ENCODE results near the gene DNHD1.
A peak's percentile ranks its signal among the peaks of the same experiment; 100 is the strongest.
"Not testable (repeated sequence)": the region's sequence is repeated elsewhere in the genome, so short reads cannot be mapped to it uniquely, and the experiment has no call there.

The DNHD1 gene

DNA sequence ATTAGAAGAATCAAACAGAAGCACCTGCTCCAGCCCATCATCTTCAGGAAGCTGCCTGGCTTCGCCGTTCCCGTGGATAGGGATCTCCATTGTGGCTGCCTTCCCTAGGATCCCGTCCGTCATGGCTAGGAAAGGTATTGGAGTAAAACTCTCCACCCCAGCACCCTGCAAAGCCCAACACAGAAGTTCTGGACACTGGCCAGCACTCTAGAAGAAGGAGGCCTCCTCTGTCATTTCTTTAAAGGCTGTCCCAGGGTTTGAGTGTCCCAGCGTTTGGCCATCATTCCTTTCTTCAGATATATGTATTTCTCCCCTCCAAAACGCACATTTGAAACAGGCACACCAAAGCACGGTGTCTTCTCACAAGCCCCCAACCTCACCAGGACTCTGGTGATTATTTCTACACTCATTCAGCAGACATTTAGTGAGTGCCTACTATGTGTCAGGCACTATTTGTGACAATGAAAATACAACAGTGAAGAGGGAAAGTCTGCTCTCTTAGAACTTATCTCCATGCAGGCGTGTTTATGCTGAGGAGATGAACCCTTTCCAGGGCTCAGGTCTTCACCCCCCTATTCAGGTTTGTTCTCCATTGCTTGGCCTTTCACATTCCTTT lies 16.7 kb upstream of the DNHD1 start:
- DNase-seq, result no peak

DNA sequence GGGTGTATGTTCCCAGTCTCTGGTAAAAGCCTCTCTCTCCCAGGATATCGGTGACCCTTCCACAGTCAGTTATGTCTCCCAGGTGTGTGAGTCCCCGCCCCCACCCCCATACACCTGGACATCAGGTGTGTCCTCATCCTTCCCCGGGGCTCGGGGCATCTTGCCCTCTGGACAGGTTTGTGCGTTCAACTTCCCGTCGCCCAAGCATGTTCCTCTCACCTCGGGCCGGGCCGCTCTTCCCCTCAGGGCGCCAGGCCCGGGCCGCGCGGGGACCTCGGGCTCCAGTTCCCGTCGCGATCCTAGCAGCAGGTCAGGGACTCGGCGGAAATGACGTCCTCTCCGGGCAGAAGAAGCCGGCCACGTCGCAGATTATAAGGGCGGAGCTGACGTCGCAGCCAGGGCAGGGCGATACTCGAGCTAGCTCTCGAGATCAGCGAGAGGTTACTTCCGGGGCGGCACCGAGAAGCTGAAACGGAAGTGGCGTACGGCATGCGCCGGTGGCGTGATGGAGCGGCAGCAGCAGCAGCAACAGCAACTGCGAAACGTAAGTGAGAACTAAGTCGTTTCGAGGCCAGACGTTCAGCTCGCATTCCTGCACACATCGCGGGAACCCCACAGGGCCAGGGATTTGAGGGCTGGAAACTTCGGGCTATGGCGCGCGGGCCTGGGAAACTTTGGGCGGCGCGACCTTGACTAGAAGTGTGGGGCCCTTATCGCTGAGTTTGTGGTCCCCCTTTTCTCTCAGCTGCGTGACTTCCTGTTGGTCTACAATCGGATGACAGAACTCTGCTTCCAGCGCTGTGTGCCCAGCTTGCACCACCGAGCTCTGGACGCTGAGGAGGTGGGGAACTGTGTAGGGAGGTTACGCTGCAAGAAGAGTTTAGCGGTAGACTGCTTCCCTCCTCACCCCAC lies 15.8 kb upstream of the DNHD1 start, which contains the start of the genes ARFIP2 and TIMM10B:
Gene ARFIP2 (minus strand): TSS at position 320 of the 912 bp plus-strand sequence. CDS start 910 bp downstream, outside the sequence.
Gene TIMM10B (plus strand): TSS at position 490 of the 912 bp plus-strand sequence. CDS start 16 bp downstream, at position 506.
- DNase-seq, result peak; percentile 96 to 97

DNA sequence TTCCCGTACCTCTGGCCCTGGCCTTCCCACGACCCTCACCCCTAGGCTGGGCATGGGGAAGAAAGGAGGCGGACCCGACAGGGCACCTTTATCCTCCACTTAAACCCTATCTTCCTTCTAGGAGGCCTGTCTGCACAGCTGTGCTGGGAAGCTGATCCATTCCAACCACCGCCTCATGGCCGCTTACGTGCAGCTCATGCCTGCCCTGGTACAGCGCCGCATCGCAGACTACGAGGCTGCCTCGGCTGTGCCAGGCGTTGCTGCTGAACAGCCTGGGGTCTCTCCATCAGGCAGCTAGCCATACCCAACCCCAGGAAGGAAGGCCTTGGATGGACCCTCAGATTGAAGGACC lies 15.2 kb upstream of the DNHD1 start:
- DNase-seq, result no peak

DNA sequence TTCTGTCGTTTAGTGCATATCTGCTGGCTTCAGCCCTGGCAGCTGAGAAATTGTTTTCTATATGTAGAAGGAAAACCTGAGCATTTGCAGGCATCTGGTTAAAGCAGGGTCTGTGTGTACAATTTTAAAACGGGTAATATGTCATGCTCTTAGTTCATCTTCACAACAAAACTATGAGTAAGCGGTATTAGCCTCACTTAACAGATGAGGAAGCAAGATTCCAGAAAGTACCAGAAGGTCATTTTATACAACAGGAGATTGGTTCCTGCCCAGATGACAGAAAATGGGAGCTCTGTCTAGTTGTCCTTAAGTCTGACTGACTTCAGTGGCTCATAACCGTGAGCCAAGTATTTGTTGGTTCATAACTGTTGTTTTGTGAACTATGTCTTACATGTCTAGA lies 14.6 kb upstream of the DNHD1 start:
- DNase-seq, result no peak

DNA sequence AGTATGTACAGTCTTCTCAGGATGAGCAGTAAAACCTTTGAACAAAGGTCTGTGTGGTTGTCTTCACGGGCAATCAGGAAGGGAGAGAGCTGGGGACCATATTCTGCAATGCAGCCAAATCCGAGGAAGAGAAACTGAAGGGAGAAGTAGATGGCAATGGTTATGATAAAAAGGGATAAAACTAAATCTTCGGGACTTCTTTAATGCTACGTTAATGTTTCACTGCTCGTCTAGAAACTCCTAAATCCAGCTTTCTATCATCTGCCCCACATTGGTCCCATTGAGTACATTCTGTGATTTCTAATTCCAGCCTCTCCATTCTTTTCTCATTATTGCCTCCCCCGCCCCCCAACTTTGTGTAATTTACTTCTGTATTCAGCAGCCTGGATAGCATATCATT lies 14.1 kb upstream of the DNHD1 start:
- DNase-seq, result no peak

DNA sequence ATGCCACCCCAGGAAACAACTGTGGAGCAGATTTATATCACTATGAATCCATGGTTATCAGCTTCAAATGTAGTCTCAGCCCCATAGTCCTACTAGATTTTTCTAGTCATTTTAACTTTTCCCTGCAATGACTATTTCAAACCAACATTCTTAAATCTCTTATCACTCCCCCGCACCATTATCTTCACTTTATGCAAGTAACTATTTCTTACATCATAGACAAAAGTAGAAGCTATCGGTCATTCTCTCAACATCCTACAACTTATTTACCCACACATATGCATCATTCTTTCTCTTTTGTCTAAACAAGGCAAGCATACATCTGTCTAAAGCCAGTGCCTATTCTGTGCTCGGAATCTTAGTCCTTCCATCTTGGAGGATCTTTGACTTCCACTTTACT lies 11.4 kb upstream of the DNHD1 start:
- DNase-seq, result no peak

DNA sequence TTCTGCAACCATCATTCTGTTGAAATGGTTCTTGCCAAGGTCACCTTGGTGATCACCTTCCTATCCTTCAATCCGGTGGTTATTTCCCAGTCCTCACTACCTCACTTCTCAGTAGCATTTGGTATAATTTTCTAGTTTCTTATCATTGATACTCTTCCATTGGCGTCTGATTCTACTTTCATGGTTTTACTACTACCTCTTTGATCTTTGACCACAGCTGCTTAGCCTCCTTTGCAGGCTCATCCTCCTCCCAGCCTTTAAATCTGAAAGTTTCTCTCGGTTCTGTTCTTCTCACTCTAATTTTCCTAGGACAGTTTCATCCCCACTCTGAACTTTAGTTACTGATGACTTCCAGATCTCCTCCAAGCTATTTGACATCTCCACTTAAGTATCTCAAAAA lies 10.8 kb upstream of the DNHD1 start:
- no peak for DNase-seq

DNA sequence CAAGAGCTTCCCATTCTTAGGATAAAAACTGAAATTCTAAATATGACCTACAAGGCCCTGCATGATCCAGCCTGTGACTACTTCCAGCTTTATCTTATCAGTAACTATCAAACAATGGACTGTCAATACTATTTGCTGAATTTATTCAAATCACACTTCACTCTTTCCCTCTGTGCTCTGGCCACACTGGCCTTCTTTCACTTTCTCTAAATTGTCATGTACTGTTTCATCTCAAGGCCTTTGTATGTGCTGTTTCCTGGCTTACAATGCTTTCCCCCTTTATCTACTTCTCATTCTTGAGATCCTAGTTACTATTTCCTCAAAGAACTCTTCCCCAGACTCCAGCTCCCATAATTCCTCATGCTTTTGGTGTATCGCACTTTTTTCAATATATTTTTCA lies 10.1 kb upstream of the DNHD1 start:
- no peak for DNase-seq

DNA sequence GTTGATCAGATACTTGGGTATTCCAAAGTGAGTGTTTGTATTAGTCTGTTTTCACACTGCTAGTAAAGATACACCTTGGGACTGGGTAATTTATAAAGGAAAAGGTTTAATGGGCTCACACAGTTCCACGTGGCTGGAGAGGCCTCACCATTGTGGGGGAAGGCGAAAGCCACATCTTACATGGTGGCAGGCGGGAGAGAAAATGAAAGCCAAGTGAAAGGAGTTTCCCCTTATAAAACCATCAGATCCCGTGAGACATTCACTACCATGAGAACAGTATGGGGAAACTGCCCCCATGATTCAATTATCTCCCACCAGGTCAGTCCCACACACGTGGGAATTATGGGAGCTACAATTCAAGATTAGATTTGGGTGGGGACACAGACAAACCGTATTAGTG lies 8.7 kb upstream of the DNHD1 start:
- no peak for DNase-seq

DNA sequence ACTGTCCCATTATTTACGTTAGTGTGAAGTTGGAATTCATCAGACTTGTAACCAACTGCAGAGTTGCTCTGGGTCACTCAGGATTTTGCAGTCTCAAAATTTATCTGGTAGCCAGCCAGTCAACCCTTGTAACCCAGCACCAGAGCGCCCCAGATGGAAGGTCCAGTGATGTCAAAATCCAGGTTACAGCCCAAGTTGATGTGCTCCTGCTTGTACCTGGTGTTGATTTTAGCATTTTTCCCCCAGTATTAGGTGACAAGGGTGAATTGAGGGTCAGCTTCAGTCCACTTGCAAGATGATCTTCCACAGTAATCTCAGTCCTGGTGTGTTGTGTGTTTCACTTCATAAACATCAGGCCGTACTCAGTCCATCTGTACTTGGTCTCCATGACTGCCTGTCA lies 8.3 kb upstream of the DNHD1 start:
- DNase-seq, result no peak

DNA sequence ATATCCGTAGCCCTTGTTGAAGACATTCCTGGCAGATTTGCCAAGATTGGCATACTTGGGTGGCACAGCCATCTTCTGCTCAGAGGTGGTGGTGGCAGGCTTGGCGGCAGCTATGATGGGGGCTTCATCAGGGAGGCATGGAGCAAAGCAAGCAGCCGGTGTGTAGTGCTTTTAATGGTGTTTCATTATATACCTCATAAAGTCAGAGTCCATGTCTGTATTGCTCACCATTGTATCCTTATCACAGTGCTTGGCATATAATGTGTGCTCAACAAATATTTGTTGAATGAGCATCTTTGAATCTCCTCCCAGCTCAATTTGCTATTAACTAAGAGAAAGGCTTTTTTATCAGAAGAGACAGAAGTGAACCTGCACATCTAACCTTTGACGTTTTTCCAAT lies 7.8 kb upstream of the DNHD1 start:
- no peak for DNase-seq

DNA sequence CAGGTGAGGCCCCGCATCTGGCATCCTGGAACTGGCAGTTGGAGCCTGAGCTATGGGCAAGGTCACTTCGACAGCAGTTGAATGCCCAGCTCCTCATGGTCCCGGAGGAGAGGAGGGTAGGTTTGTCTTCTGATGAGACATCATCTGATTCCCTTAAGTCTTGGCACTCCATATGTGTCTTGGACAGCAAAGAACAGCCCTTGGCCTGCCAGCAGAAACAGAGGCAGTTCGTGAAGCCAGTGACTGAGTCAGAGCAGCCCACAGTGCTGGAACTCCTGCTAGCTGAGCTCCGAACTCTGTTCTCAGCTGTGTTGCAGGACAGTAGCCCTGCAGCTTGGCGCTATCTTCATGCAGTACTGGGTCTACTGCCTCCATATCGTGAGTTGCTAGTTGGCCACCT lies 1.0 kb downstream of the DNHD1 start:
- DNase-seq, result no peak

DNA sequence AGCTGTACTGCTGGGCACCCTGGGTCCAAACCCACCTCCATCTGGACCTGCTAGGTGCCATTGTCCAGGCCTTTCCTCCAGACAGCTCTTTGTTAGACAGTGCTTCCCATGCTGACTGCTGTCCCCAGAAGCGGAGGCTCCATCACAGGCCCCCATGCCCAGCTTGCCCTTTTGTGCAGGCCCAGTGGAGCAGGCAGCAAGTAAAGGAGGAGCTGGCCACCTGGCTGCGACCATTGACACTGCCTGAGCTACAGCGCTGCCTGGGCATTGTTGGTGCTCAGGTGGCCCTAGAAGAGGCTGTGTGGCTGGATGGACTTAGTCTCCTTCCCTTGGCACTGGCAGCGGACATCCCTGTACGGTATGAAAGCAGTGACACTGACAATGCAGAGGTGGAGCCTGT lies 1.5 kb downstream of the DNHD1 start:
- no peak for DNase-seq

DNA sequence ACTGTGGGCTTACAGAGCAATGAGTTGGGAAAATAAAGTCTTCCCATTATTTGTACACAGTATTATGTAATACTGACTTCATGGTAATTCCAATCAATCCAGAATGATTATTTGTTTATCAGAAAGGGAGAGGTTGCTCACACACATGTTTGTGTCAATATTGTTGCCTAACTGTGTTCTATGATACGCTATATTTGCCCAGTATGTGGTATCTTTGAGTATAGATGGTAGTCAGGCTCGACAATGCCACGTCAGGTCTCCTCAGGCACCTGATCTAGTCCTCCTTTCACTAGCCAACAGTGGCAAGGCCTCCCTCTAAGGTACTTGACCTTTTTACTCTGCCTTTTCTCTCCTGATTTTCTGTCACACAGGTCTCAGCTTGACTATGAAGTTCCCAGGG lies 5.3 kb downstream of the DNHD1 start:
- DNase-seq, result no peak

DNA sequence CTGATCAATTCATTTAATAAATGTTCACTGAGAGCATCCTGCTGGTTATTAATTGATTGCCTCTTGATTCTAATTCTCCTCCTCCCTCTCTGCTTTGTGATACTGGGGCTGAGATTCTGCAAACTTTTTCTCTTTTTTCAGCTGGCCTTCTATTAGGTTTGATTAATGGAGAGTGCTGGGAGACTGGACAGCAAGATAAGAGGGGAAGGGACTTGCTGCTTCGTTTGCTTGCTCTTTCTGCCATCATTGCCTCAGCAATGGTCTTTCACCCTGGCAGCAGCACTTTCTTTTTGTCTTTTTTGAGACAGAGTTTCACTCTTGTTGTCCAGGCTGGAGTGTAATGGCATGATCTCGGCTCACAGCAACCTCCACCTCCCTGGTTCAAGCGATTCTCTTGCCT lies 7.1 kb downstream of the DNHD1 start:
- DNase-seq, result no peak

DNA sequence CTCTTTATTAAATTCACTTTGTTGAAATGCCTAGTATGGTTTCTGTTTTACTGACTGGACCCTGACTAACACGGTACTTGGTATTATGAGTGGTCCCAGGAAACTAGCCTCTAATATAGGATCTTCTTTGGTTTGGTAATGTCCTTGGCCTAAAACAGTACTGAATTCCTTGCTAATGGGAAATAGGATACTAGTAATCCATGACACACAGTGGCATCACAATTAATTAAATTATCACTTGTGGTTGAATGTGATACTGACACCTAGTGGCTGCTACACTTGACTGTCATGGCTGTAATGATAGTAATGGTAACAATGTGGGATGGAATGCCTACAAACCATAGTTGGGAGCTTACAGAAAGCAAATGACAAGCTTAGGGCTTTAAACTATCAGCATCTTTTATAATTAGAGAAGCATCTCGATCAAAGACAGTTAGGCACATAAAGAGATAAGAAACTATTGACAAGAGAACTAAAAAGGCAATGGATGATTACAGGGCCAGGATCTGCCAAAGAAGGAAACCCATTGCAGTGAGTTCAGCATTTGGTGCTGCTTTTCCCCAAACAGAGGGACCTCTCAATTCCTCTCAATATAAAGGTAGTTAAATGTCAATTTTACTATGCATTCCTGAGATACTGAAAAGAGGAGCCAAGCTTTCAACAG lies 8.6 kb downstream of the DNHD1 start:
- DNase-seq, result peak; percentile 37 to 55

DNA sequence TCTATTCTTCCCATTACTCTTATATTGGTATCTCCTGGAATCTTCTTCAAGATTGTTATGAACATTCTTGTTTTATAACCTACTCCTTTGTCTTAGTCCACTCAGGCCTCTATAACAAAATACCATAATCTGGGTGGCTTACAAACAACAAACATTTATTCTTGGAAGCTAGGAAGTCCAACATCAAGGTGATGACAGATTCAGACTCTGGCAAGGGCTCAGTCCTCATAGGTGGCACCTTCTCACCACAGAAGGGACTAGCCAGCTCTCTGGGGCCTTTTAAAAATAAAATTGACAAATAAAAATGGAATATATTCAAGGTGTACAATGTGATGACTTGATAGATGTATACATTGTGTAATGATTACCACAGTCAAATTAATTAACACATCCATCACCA lies 19.8 kb downstream of the DNHD1 start:
- DNase-seq, result no peak

DNA sequence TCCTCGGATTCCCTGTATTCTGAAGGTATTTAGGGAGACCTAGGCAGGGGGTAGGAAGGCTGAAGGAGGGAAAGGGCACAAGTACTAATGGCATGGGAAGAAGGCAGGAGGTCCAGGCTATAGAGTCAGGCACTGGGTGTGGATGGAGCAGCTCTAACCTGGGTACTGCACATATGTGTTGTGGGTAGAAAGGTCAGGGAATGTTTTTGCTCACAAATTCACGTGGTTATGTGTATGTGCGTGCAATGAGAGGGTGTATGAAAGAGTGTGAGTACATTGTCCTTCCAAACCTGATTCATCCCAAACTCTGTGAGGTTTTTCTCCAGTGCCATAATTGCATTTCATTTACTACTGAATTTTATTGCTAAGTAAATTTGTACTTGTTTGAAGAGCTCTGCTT lies 23.2 kb downstream of the DNHD1 start:
- no peak for DNase-seq

DNA sequence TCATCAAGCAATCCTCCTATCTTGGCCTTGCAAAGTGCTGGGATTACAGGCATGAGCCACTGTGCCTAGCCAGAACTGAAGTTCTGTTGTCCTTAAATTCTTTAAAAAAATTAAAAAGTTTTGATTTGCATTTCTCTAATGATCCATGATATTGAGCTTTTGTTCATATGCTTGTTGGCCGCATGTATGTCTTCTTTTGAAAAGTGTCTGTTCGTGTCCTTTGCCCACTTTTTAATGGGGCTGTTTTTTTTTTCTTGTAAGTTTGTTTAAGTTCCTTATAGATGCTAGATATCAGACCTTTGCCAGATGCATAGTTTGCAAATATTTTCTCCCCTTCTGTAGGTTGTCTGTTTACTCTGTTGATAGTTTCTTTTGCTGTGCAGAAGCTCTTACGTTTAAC lies 24.9 kb downstream of the DNHD1 start:
- DNase-seq, result not testable (repeated sequence)

DNA sequence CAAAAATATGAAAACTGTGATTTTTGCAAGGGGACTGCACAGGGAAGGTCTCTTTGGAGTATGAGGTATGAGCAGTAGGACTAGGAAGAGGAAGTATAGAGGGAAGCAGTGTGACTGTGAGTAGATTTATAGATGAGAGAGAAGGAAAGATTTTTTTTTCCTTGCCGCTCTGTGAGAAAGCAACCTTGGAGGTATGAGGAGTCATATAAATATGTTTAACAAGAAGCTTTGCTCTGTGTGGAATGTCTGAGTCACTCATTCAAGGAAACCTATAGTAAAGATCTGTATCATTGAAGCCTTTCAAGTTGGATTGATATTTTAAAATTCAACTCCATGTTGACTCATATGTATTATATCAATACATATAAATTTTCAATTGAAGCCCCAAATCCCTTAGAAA lies 26.2 kb downstream of the DNHD1 start:
- DNase-seq, result no peak

DNA sequence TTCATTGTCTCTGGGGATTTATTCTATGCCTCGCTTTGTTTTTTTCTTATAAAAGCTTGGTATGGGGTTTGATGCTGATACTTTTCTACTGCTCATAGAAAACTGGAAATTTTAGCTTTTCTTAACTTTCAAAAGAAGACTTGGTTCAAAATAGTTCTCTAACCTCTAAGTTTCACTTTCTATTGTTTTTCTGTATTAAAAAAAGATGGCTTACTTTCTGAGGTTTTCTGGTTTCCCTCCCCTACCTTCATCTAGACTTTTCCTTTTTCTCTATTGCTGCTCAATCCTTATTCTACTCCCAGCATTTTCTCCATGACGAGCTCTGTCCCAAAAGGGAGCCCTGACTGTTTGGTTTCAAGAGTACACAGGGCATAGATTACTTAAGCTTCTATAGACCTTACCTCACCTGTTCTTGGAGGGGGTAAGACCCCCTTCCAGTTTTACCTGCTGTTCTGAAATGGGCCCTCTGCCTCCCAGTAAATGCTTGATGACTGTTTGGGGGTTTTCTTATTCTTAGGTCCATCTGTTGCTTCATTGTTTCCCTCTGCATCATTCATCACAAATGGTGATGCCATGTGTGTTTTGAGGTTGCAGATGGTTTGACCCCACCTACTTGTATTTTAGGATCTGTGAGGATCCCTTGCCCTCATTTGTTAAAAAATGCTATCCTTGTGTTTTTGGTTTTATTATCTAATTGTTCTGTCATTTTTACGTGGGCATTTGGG lies 29.5 kb downstream of the DNHD1 start:
- no peak for DNase-seq

DNA sequence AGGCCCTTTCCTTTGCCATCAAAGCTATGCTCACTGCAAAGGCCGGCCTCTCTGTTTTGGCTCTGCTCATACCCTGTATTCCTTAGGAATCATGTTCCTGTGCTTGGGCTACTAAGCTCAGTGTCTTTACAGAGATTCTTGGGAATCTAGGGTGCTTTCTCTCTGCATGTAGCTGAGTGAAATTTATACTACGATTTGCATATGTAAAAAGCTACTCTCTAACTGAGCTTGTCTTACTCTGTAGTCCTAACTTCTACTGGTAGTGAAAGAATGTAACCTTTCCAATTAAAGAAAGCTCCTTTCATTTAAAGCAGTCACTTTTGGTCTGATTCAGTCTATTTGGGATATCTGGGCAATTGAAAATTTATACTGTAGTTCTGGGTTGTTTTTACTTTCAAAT lies 32.2 kb downstream of the DNHD1 start:
- DNase-seq, result no peak

DNA sequence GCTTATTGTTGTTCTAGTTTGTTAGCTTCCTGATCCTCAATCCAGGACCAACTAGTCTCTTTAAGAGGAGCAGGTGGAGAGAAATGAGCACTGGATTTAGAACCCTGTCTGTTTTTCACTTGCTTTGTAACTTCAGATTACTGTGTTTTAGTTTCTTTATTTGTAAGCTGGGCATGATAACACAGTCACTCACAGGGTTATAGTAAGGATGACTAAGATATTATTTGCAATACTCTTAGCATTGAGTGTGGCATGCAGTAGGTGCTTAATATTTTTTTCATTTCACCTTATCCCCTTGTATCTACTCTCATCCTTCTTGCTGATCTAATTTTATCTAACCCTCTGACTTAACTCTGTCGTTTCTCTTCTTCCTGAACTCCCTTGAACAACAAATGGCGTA lies 33.8 kb downstream of the DNHD1 start:
- no peak for DNase-seq

Data from NCI-H2081 (cell line).